Chondrocyte (in vitro differentiated cells): ENCODE results near the gene SPRED2. TPM values are rescaled to one million over a fixed set of nuclear protein-coding genes. Genes with fewer than 3 reads are reported as not detected.

ENCODE experiments used
- DNase-seq: peaks from one replicate; pipeline ENCODE4 v3.0.0; 2021; ENCODE audit warnings: mixed read lengths, low spot score
- H3K27ac Mint-ChIP-seq: one replicate; pipeline ENCODE4 v1.8.0; 2021; ENCODE audit warnings: mild to moderate bottlenecking, moderate library complexity, mixed read lengths; ENCODE audit not compliant: unreplicated experiment
- H3K27me3 Mint-ChIP-seq: 2 replicates; pipeline ENCODE4 v1.8.0; 2021; ENCODE audit warnings: low read depth, mixed read lengths
- H3K36me3 Mint-ChIP-seq: 2 replicates; pipeline ENCODE4 v1.8.0; 2021; ENCODE audit warnings: low read depth, mixed read lengths
- H3K4me1 Mint-ChIP-seq: 2 replicates; pipeline ENCODE4 v1.8.0; 2021; ENCODE audit warnings: low read depth, mild to moderate bottlenecking, mixed read lengths
- H3K4me3 Mint-ChIP-seq: one replicate; pipeline ENCODE4 v1.8.0; 2021; ENCODE audit warnings: mild to moderate bottlenecking, moderate library complexity, mixed read lengths; ENCODE audit not compliant: unreplicated experiment
- H3K9me3 Mint-ChIP-seq: 2 replicates; pipeline ENCODE4 v1.8.0; 2021; ENCODE audit warnings: low read depth, mixed read lengths
- total RNA-seq: library from RNA; stranded (reverse); gene quantifications from 3 replicates; pipeline ENCODE4 v1.2.1, GENCODE V29; 2021
- TF ChIP-seq, protein P1 (sequence below): fragments of 200-600 bp; sonication (generic); IDR thresholded peaks from 2 replicates; pipeline ENCODE4 v1.5.0; 2021; ENCODE audit warnings: antibody characterized with exemption, mild to moderate bottlenecking, moderate library complexity

SPRED2 gene
- total RNA-seq, 1 donor from 2014 or later = 23.1 TPM

DNA sequence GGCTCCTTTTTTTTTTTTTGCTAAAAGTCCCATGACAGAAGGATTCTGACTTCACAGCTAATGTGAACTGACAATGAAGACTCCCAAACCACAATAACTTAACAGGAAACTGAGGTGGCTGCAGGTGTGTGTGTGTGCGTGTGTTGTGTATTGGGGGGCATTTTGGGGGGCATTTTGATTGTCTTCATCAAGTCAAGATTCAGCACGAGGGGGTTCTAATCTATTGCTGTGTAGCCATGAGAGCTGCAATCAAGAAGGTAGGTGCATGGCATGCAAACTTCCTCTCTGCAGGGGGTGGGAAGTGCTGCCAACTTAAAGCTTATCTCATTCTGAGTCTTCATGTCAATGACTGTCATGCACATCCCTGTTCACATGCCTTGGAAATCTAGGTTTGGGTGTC lies 25.2 kb downstream of the SPRED2 start:
- no peak for DNase-seq
- Mint-ChIP-seq H3K27ac (no peak overlapping the region), H3K36me3 (no peaks in the 10 kb centered on the region), H3K4me3 (no peak overlapping the region), H3K4me1 (peaks cover 3% of the 10 kb centered on the region), H3K27me3 (no peaks in the 10 kb centered on the region), H3K9me3 (no peaks in the 10 kb centered on the region)
- TF ChIP-seq, protein P1, sequence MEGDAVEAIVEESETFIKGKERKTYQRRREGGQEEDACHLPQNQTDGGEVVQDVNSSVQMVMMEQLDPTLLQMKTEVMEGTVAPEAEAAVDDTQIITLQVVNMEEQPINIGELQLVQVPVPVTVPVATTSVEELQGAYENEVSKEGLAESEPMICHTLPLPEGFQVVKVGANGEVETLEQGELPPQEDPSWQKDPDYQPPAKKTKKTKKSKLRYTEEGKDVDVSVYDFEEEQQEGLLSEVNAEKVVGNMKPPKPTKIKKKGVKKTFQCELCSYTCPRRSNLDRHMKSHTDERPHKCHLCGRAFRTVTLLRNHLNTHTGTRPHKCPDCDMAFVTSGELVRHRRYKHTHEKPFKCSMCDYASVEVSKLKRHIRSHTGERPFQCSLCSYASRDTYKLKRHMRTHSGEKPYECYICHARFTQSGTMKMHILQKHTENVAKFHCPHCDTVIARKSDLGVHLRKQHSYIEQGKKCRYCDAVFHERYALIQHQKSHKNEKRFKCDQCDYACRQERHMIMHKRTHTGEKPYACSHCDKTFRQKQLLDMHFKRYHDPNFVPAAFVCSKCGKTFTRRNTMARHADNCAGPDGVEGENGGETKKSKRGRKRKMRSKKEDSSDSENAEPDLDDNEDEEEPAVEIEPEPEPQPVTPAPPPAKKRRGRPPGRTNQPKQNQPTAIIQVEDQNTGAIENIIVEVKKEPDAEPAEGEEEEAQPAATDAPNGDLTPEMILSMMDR = no peak

- Mint-ChIP-seq H3K27me3 (no peaks in the 10 kb centered on the region), H3K27ac (no peak overlapping the region), H3K4me1 (peaks cover 3% of the 10 kb centered on the region), H3K4me3 (no peak overlapping the region), H3K9me3 (no peaks in the 10 kb centered on the region), H3K36me3 (no peaks in the 10 kb centered on the region)
- TF ChIP-seq, protein P1 = no peak
- DNase-seq = no peak
Observed at GRCh38 chr2:65404988-65405697, 27.3 kb downstream of the SPRED2 start.

DNA sequence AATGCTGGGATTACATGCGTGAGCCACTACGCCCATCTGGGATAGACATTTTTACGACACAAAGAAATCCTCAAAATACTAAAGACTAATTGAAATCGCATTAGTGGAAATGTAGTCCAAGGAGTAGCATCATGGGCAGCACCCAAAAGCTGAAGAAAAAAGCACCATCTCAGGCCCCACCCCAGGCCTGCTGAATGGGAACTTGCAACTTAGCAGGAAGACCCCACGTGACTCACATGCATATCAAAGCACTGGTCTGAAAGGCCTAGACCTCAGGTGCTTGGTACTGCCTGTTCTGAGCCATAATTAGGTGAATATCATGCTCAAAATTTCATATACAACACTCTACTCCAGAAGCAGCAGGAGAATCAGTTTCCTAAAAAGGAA lies 28.9 kb downstream of the SPRED2 start:
- peaks cover 3% of the 10 kb centered on the region for H3K4me1 Mint-ChIP-seq
- no peaks in the 10 kb centered on the region for H3K27me3 Mint-ChIP-seq
- DNase-seq = no peak
- H3K36me3 Mint-ChIP-seq = no peaks in the 10 kb centered on the region
- H3K4me3 Mint-ChIP-seq = no peak overlapping the region
- no peaks in the 10 kb centered on the region for H3K9me3 Mint-ChIP-seq
- no peak overlapping the region for H3K27ac Mint-ChIP-seq
- TF ChIP-seq, protein P1 = no peak

- Mint-ChIP-seq H3K9me3 (no peaks in the 10 kb centered on the region), H3K36me3 (no peaks in the 10 kb centered on the region), H3K27ac (no peak overlapping the region), H3K4me1 (peaks cover 4% of the 10 kb centered on the region), H3K4me3 (no peak overlapping the region), H3K27me3 (no peaks in the 10 kb centered on the region)
- TF ChIP-seq, protein P1 = no peak
- DNase-seq = no peak
Observed at GRCh38 chr2:65402780-65403528, 29.4 kb downstream of the SPRED2 start.

DNA sequence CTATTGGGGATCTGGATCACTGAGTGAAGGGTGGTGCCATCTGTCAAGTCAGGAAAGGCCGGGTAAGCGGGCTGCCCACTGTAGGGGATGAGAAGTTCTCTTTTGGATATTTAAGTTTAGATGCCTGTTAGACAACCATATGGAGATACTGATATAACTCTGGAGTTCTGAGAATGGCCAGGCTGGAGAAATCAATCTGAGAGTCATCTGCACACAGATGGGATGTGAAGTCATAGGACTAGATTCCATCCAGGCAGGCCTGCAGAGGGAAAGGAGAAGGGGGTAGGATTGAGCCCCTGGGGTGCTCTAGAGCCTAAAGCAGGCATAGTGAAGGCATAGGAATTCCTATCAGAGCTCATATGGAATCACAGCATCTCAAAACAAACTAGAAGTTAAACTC lies 30.1 kb downstream of the SPRED2 start:
- no peak for DNase-seq
- Mint-ChIP-seq H3K4me3 (no peak overlapping the region), H3K4me1 (peaks cover 9% of the 10 kb centered on the region), H3K9me3 (no peaks in the 10 kb centered on the region), H3K27ac (no peak overlapping the region), H3K27me3 (no peaks in the 10 kb centered on the region), H3K36me3 (no peaks in the 10 kb centered on the region)
- TF ChIP-seq, protein P1 = no peak
